ENCODE data around the gene SUCLG2.

The SUCLG2 gene

DNA sequence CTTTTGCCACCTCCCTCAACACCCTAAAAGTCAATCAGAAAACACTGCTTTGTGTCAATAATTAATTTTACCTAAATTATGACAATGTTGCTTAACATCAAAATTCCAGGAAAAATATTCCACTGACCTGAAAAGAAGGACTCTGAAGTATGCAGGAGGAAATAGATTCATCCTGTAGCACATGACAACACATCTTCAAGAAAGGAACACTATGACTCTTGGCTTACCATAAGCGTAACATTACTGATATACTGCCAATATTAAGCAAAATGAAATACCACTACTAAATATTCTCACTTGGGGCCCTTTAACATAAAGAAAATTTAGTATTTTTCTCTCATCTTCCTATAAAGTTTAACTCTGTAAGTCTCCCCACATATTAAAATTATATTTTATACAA, 9.6 kb downstream of the SUCLG2 start:
- DNase-seq (ENCODE audit: low read depth) = no peak
- TF ChIP-seq, protein P1, sequence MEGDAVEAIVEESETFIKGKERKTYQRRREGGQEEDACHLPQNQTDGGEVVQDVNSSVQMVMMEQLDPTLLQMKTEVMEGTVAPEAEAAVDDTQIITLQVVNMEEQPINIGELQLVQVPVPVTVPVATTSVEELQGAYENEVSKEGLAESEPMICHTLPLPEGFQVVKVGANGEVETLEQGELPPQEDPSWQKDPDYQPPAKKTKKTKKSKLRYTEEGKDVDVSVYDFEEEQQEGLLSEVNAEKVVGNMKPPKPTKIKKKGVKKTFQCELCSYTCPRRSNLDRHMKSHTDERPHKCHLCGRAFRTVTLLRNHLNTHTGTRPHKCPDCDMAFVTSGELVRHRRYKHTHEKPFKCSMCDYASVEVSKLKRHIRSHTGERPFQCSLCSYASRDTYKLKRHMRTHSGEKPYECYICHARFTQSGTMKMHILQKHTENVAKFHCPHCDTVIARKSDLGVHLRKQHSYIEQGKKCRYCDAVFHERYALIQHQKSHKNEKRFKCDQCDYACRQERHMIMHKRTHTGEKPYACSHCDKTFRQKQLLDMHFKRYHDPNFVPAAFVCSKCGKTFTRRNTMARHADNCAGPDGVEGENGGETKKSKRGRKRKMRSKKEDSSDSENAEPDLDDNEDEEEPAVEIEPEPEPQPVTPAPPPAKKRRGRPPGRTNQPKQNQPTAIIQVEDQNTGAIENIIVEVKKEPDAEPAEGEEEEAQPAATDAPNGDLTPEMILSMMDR (conservative IDR thresholded peaks at IDR 0.05; ENCODE audit: low read depth, low read length) = no peak
- H3K4me3 ChIP-seq (ENCODE audit: low read length) = no peak overlapping the region

DNA sequence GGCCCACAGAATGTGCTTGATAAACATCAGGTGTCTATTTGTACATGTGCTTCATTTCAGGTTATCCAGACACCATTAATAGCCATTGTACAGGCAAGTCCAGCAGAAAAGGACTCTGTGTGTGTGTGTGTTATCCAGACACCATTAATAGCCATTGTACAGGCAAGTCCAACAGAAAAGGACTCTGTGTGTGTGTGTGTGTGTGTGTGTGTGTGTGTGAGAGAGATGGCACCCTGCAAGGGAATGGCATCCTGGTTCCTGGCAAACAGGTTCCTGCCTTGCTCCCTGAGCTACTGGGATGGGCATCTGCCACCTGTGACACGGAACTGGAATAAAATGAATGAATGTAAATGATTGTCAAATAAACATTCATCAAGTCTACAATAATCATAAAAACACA, 11.7 kb downstream of the SUCLG2 start:
- TF ChIP-seq, protein P1 (conservative IDR thresholded peaks at IDR 0.05; ENCODE audit: low read depth, low read length) = no peak
- no peak for DNase-seq (ENCODE audit: low read depth)
- H3K4me3 ChIP-seq (ENCODE audit: low read length) = no peak overlapping the region

DNA sequence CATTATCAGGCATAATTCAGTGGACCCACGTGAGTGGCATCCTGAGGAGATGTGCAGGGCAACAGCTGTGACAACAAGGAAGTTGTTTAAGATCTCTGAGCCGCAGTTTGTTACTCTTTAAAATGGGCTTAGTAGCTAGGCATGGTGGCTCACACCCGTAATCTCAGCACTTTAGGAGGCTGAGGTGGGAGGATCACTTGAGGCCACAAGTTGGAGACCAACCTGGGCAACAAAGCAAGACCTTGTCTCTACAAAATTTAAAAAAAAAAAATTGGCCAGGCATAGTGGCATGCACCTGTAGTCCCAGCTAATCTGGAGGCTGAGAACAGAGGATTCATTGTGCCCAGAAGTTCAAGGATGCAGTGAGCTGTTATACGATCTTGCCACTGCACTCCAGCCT, 12.2 kb downstream of the SUCLG2 start:
- H3K4me3 ChIP-seq (ENCODE audit: low read length) = no peak overlapping the region
- DNase-seq (ENCODE audit: low read depth) = no peak
- TF ChIP-seq, protein P1 (conservative IDR thresholded peaks at IDR 0.05; ENCODE audit: low read depth, low read length) = no peak

DNA sequence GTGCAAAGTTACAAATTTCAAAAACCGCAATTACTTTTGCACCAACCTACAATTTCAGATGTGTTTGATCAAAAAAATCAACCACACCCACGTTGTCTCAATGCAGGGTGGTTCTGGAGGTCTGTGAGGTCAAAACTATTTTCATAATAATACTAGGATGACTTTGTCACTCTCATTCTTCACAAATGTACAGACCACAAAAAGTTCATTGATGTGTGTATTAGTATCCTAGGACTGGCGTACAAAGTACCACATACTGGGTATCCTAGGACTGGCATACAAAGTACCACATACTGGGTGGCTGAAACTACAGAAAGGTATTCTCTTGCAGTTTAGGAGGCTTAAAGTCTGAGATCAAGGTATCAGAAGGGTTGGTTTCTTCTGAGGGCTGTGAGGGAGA, 13.0 kb downstream of the SUCLG2 start:
- no peak for DNase-seq (ENCODE audit: low read depth)
- TF ChIP-seq, protein P1 (conservative IDR thresholded peaks at IDR 0.05; ENCODE audit: low read depth, low read length) = no peak
- no peak overlapping the region for H3K4me3 ChIP-seq (ENCODE audit: low read length)

DNA sequence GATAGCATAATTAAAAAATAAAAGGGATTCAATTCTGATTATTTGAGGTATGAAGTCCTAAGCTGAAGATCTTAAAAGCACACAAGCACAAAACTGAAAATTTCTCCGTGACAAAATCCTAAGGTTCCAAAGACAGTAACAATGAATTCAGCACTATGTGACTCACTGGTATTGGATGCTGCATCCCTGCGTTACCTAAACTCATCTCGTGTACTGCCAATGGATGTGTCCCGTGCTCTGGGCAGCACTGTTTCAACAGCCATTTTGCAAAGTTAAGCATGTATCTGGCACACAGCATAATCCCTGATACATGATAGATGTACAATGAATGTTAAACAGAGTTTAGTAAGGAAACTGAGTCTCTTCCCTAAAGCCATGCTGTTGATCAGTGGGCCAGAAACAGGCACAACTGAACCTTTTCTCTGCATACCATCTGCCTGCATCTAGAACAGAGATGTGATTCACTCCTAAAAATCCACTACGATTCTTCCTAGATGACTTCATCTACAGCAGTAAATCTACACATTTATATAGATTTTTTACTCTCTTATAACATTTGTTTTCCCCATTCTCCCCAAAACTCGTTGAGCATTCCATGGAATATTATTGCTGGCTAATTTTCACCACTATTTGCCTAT, 14.3 kb downstream of the SUCLG2 start:
- DNase-seq (ENCODE audit: low read depth) = no peak
- TF ChIP-seq, protein P1 (conservative IDR thresholded peaks at IDR 0.05; ENCODE audit: low read depth, low read length) = no peak
- H3K4me3 ChIP-seq (ENCODE audit: low read length) = no peak overlapping the region

DNA sequence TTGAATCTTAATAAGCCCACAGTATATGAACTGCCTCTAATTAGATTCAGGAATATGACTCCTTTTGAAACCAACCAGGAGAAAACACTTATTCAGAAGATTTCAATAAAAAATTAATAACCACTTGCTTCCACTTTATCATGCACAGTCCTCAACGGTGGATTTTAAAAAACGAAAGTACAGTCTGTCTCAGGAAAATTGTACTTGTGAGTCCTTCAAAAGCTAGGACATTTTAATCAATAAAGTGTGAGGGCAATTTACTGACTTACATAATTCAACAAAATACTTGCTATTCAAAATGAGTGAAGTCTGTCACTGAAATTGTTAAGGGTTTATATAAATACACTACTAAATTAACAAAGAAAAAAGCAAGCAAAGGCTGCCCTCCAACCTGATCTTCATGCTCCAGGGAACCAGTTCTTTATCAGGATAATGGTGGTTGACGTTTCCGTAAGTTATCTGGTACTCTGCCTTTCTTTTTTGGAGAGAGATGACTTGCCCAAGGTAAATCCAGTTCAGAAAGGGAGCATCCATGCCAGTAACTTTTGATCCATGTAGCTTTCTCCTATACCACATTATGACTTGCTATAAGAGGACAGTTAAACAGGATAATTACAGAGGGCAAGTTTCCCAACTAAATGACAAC, 17.0 kb downstream of the SUCLG2 start:
- DNase-seq (ENCODE audit: low read depth) = no peak
- H3K4me3 ChIP-seq (ENCODE audit: low read length) = no peak overlapping the region
- TF ChIP-seq, protein P1 (conservative IDR thresholded peaks at IDR 0.05; ENCODE audit: low read depth, low read length) = no peak

DNA sequence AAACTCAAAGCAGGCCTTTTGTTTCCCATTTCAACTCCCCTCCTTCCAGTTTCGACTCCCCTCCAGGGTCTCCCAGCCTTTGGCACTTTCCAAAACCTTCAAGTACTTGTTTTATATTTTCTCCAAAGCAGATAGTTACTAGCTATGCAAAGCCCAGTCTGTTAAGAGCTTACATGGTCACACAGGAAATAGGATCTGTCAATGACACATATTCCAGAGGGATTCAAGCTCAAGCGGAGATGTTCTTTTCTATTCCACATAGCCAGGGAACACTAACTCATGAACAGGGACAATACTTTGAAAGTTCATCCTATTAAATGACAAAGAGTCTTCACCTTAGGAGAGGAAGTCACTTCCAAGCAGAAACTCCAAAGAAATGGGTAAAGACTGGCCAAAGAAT, 18.6 kb downstream of the SUCLG2 start:
- no peak overlapping the region for H3K4me3 ChIP-seq (ENCODE audit: low read length)
- DNase-seq (ENCODE audit: low read depth) = no peak
- TF ChIP-seq, protein P1 (conservative IDR thresholded peaks at IDR 0.05; ENCODE audit: low read depth, low read length) = no peak
